Adrenal gland (tissue), 5 donors: ENCODE results near the gene SMPD3.

Experiments used
- CTCF ChIP-seq, 6 experiments: fragments of 450-650 bp in 4 of 6; fragments of 200-600 bp in 2 of 6; sonication (generic) in 1 of 6; IDR thresholded peaks; 1 replicate in 5 of 6; 2 replicates in 1 of 6; pipeline versions ENCODE4 v1.5.1 to v1.8.0; 2016 to 2021; ENCODE audit warnings: antibody characterized with exemption in 6 of 6, mild to moderate bottlenecking in 2 of 6, moderate library complexity in 1 of 6
- POLR2A ChIP-seq, 2 donors: fragments of 450-650 bp; IDR thresholded peaks; one replicate each; pipeline ENCODE4 v1.6.1; 2017; ENCODE audit warnings: antibody characterized with exemption in 2 of 2, mild to moderate bottlenecking in 2 of 2, moderate library complexity in 1 of 2
- donor health status: DM: no; HTN: no; CAD: no.

- TF ChIP-seq CTCF (IDR thresholded peaks at IDR 0.05) = peak in 5 of 6 experiments; percentile 26 to 54 (median 48)
- TF ChIP-seq POLR2A (IDR thresholded peaks at IDR 0.05) = no peak
Observed at GRCh38 chr16:68445458-68445857, 2.9 kb downstream of the SMPD3 start.
